Breast epithelium (tissue), 3 donors: ENCODE results near the gene GAL3ST1.

Source experiments
- POLR2A ChIP-seq: fragments of 450-650 bp; IDR thresholded peaks from one replicate; pipeline ENCODE4 v1.6.1; 2016; ENCODE audit warnings: antibody characterized with exemption, mild to moderate bottlenecking, moderate library complexity
- TF ChIP-seq, protein P1 (sequence below), 3 donors: fragments of 450-650 bp; IDR thresholded peaks; one replicate each; pipeline ENCODE4 v1.5.1; 2016 to 2017; ENCODE audit warnings: antibody characterized with exemption in 3 of 3, mild to moderate bottlenecking in 3 of 3, moderate library complexity in 3 of 3

DNA sequence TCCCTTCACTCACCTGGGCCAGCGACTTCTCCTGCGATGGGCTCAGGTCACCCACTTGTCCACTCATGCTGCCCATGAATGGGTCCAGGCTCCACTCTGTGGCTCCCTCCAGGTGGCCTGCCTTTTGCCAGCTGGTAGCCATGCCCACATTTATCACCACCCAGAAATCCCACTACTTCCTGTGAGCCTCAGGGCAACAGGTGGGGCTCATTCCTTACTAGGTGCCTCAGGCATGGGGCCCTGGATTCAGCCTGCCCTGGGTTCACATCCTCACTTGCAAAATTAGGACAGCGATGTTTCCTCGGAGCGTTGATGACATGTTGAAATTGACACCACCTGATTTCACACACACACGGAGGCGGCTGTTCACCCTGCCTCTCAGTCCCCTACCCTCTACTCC lies 27.8 kb downstream of the GAL3ST1 start, which contains the start of gene SEC14L6:
- no peak for TF ChIP-seq POLR2A
- TF ChIP-seq, protein P1, sequence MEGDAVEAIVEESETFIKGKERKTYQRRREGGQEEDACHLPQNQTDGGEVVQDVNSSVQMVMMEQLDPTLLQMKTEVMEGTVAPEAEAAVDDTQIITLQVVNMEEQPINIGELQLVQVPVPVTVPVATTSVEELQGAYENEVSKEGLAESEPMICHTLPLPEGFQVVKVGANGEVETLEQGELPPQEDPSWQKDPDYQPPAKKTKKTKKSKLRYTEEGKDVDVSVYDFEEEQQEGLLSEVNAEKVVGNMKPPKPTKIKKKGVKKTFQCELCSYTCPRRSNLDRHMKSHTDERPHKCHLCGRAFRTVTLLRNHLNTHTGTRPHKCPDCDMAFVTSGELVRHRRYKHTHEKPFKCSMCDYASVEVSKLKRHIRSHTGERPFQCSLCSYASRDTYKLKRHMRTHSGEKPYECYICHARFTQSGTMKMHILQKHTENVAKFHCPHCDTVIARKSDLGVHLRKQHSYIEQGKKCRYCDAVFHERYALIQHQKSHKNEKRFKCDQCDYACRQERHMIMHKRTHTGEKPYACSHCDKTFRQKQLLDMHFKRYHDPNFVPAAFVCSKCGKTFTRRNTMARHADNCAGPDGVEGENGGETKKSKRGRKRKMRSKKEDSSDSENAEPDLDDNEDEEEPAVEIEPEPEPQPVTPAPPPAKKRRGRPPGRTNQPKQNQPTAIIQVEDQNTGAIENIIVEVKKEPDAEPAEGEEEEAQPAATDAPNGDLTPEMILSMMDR (IDR thresholded peaks at IDR 0.05): no peak
